Left kidney (tissue), 2 donors: ENCODE data around the gene TNKS2. TPM values are rescaled to one million over a fixed set of nuclear protein-coding genes. Genes with fewer than 3 reads are reported as not detected.
"Not testable (repeated sequence)": the region's sequence is repeated elsewhere in the genome, so short reads cannot be mapped to it uniquely, and the experiment has no call there.

ENCODE experiments used
- DNase-seq: peaks from one replicate; pipeline ENCODE4 v3.0.0-alpha.2; 2013
- polyA plus RNA-seq: library from polyadenylated mRNA; unstranded; fragments of 120-200 nt; gene quantifications from one replicate; pipeline ENCODE4 v1.2.1, GENCODE V29; 2013; ENCODE audit not compliant: insufficient read length

The TNKS2 gene
- polyA plus RNA-seq, 1 donor, result 69.3 TPM

- DNase-seq, result no peak
These were observed 9.7 kb upstream of the TNKS2 start for GRCh38 chr10:91788527-91788926.

- no peak for DNase-seq
These were observed 1.7 kb upstream of the TNKS2 start for GRCh38 chr10:91796331-91797047.

GRCh38 chr10:91797048-91797690 lies 1.1 kb upstream of the TNKS2 start:
- no peak for DNase-seq

GRCh38 chr10:91798649-91799611 lies 704 bp downstream of the TNKS2 start:
- DNase-seq, result peak; percentile 37

GRCh38 chr10:91799612-91799975 lies 1.4 kb downstream of the TNKS2 start:
- DNase-seq, result no peak

- DNase-seq, result no peak
These were observed 2.0 kb downstream of the TNKS2 start for GRCh38 chr10:91800182-91800581.

- no peak for DNase-seq
These were observed 2.5 kb downstream of the TNKS2 start for GRCh38 chr10:91800756-91801155.

- no peak for DNase-seq
These were observed 5.3 kb downstream of the TNKS2 start for GRCh38 chr10:91803386-91804125.

GRCh38 chr10:91804126-91804510 lies 5.9 kb downstream of the TNKS2 start:
- no peak for DNase-seq

- DNase-seq, result no peak
These were observed 7.0 kb downstream of the TNKS2 start for GRCh38 chr10:91805110-91805838.

- DNase-seq, result not testable (repeated sequence)
These were observed 9.0 kb downstream of the TNKS2 start for GRCh38 chr10:91807264-91807663.

- DNase-seq, result no peak
These were observed 15.0 kb downstream of the TNKS2 start for GRCh38 chr10:91813251-91813650.

GRCh38 chr10:91816981-91817380 lies 18.8 kb downstream of the TNKS2 start:
- no peak for DNase-seq

- DNase-seq, result no peak
These were observed 21.9 kb downstream of the TNKS2 start for GRCh38 chr10:91820144-91820543.

GRCh38 chr10:91824076-91824475 lies 25.9 kb downstream of the TNKS2 start:
- DNase-seq, result no peak

GRCh38 chr10:91829268-91829667 lies 31.0 kb downstream of the TNKS2 start:
- no peak for DNase-seq

GRCh38 chr10:91838199-91838598 lies 40.0 kb downstream of the TNKS2 start:
- no peak for DNase-seq

GRCh38 chr10:91843083-91843482 lies 44.9 kb downstream of the TNKS2 start:
- no peak for DNase-seq

- DNase-seq, result peak; percentile 6
These were observed 58.4 kb downstream of the TNKS2 start for GRCh38 chr10:91856637-91857036.

- DNase-seq, result no peak
These were observed 62.7 kb downstream of the TNKS2 start for GRCh38 chr10:91860885-91861284.

GRCh38 chr10:91864099-91864498 lies 65.9 kb downstream of the TNKS2 start:
- DNase-seq, result no peak
